IPS-18a (cell line): ENCODE measurements around the gene SLC48A1.
"Not testable (repeated sequence)": the region's sequence is repeated elsewhere in the genome, so short reads cannot be mapped to it uniquely, and the experiment has no call there.

ENCODE experiments used
- H3K27ac ChIP-seq: one replicate; pipeline ENCODE4 v1.5.1; 2013; ENCODE audit warnings: low read length
- H3K27me3 ChIP-seq: one replicate; pipeline ENCODE4 v1.6.1; 2013; ENCODE audit warnings: mild to moderate bottlenecking, low read length; ENCODE audit not compliant: control insufficient read depth, insufficient read depth
- H3K36me3 ChIP-seq: one replicate; pipeline ENCODE4 v1.6.1; 2013; ENCODE audit warnings: low read depth, low read length; ENCODE audit not compliant: control insufficient read depth
- H3K4me1 ChIP-seq: one replicate; pipeline ENCODE4 v1.6.1; 2013; ENCODE audit warnings: low read depth, low read length; ENCODE audit not compliant: control insufficient read depth
- H3K4me3 ChIP-seq: one replicate; pipeline ENCODE4 v1.5.1; 2013; ENCODE audit warnings: low read length
- H3K9ac ChIP-seq: one replicate; pipeline ENCODE4 v1.6.1; 2013; ENCODE audit warnings: mild to moderate bottlenecking, low read length, moderate library complexity
- H3K9me3 ChIP-seq: one replicate; pipeline ENCODE4 v1.6.1; 2013; ENCODE audit warnings: low read depth, low read length; ENCODE audit not compliant: control insufficient read depth

SLC48A1 gene

DNA sequence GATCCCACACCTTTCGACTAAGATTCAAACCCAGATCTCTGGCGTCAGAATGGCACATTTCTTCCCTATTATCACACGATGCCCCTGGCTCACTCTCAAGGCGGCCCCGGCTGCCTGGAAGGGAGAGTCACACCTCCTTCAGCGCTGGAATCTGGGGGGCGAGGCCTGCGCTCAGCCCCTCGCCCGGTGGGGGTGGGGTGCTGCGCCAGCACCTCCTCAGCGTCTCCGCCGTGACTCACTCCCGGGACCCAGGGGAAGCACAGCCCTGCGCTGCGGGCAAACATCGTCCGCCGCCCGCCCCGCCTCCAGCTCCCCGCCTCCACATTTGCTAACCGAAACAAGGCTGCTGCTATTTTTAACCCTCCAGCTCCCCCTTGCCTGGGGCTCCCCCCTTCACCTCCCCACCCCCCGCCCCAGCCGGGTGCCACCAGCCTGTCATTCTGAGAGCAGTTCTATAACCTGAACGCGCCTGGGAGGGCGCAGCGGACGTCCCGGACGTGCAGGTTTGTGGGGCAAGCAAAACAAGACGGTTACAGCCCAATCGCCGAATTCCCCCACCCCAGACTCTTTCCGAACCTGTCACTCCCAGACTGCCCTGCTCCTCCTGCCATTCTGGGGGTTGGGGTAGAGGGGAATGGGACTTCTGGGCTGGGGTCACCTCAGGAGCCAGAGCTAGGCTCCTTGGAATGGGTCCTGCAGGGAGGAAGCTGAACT lies 39.9 kb downstream of the SLC48A1 start:
- Histone ChIP-seq H3K4me1 (peaks cover 72% of the 10 kb centered on the region), H3K9ac (peak overlapping the region; percentile 61), H3K9me3 (no peaks in the 10 kb centered on the region), H3K27me3 (no peaks in the 10 kb centered on the region), H3K36me3 (peaks cover 3% of the 10 kb centered on the region), H3K27ac (peak overlapping the region; percentile 72), H3K4me3 (peak overlapping the region; percentile 59)

DNA sequence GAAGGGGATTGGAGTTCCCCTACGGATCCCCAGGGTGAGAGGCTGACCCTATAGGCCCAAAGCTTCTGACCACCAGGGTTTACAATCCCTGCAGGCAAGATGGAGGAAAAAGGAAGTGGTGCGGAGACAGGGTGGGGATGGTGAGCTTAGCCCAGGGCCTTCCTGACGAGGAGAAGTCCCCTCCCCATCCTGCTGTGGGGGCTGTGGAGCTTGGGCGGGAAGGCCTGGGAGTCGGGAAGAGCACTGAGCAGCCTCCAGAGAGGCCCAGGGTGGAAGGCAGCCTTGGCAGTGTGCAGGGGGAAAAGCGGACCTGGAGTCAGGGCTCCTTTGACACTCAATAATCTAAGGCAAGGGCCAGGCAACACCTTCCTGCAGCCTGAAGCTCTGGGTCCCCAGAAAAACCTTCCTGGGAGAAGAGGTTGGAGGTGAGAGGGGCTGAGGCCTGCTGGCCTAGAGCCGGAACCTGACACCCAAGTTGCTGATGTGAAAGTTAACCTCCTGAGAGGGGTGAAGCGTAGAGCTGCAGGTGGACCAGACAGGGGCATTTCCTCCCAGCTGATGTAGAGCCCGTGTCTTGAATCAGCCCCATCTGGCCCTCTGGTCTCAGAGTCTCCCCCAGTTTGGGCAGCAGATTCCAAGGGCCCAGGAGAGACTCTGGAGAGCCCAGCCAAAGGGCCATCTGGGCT lies 40.6 kb downstream of the SLC48A1 start:
- peaks cover 3% of the 10 kb centered on the region for H3K36me3 ChIP-seq
- H3K4me3 ChIP-seq: peak overlapping the region; percentile 52
- peaks cover 71% of the 10 kb centered on the region for H3K4me1 ChIP-seq
- peak overlapping the region; percentile 40 for H3K9ac ChIP-seq
- H3K27ac ChIP-seq: peak overlapping the region; percentile 17
- H3K9me3 ChIP-seq: no peaks in the 10 kb centered on the region
- H3K27me3 ChIP-seq: no peaks in the 10 kb centered on the region

DNA sequence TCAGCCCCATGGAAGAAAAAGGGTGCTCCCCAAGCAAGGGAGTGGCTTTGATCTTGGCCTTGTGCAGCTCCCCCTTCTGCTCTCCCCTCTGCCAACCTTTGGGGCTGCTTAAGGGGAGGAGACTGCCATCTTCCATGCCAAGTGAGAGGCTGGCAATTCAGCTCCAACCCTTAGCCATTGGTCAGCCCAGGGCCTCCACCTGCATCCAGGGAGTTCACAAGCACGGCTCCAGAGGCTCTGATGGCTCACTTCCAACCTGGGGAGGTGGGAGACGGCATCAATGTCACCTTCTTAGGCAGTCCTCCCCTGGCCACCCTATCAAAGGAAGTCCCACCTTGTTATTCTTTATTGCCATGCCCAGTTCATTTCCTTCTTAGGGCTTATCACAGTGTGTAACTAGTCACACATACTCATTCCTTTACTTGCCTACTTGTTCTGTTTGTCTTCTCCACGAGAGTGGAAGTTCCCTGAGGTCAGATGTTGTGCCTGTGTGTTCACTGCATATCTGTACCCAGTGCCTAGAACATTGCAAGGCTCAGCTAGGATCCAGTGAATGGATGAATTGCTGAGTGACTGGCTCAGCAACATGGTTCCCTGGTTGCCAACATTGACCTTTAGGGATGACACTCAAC lies 41.6 kb downstream of the SLC48A1 start:
- Histone ChIP-seq H3K4me3 (no peak overlapping the region), H3K36me3 (peaks cover 3% of the 10 kb centered on the region), H3K27ac (no peak overlapping the region), H3K9ac (no peak overlapping the region), H3K27me3 (no peaks in the 10 kb centered on the region), H3K4me1 (peaks cover 69% of the 10 kb centered on the region), H3K9me3 (no peaks in the 10 kb centered on the region)

DNA sequence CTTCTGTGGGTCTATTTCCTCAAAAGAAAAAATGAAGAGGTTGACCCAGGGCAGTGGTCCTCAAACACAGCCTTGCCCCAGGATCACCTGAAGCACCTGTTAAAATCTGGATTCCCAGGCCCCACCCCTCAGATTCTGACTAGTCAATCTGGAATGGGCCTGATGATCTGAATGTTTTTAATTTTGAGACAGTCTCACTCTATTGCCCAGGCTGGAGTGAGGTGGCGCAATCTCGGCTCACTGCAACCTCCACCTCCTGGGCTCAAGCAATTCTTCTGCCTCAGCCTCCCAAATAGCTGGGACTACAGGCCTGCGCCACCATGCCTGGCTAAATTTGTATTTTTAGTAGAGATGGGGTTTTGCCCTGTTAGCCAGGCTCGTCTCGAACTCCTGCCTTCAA lies 42.4 kb downstream of the SLC48A1 start:
- not testable (repeated sequence) for H3K9me3 ChIP-seq, H3K4me3 ChIP-seq, H3K9ac ChIP-seq, H3K27ac ChIP-seq, H3K36me3 ChIP-seq, H3K27me3 ChIP-seq
- peaks cover 66% of the 10 kb centered on the region for H3K4me1 ChIP-seq

DNA sequence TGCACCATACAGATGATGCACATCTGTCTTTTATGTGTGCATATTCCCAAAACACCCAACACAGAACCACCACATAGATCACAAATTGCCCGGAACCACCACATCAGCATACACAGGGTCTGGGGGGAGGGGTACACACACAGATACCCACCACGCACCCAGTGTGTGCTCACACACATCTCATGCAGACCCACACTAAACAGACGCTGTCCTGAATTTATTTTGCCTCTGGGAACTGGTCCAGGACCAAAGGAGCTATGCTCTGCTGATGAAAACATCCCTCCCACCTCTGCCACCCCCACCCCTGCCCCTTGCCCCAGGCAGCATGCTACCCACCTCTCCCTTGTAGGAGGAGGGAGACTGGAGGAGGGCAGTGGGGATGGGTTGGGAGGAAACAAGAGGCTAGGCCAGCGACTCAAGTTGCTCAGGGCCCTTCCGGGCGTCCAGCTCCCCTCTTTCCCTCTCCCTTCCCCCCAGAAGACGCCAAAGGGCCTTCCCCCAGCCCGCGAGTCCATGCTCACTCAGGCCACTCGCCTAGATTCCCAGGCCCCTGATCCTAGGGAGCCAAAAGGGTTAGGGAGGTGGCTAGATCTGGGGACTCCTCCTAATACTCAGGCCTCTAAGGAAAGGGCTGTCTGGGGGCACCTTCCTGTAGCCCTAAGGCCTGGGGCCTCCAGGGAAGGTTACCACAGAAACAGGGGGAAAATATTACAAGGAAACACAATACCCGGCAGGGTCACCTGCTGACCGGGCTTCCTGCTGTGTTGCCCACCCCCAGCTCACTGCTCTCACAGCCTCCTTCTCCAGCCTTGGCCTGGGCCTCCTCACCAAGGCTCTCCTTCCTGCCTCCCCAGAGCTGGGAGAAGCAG lies 43.6 kb downstream of the SLC48A1 start:
- Histone ChIP-seq H3K27ac (no peak overlapping the region), H3K4me3 (peak overlapping the region; percentile 3), H3K36me3 (peaks cover 3% of the 10 kb centered on the region), H3K27me3 (peaks cover under 1% of the 10 kb centered on the region), H3K9me3 (no peaks in the 10 kb centered on the region), H3K4me1 (peaks cover 65% of the 10 kb centered on the region), H3K9ac (no peak overlapping the region)

DNA sequence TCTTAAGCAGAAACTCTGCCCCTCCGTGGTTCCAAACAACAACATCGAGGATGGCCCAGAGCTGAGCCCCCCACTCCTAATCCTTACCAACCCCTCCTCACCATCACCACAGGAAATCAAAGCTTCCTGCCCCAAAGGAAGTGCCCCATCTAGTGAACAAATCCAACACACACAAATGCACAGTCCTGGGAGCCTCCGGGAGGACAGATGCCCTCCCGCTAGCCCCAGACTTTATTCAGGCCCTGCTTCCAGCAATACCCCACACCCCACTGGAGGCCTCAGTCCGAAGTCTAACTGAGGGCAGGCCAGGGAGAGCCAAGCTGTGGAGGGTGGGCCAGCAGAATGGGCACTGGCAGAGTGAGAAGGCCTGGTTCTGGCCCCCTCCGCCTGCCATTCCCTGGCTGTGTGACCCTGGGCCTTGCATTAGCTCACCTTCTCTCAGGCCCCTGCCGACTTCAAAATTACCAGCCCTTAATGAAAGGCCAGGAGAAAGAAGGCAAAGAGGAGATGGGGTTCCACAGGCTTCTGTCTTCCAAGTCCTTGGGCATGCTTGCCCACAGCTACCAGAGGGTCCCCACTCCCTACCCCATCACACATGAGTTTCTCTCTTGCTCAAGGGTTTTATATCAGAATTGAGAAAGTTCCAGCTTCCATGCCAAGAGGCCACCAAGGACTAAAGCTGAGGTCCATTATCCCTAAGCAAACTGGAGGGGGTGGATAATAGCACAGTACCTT lies 44.4 kb downstream of the SLC48A1 start:
- no peaks in the 10 kb centered on the region for H3K9me3 ChIP-seq
- no peak overlapping the region for H3K9ac ChIP-seq
- H3K27ac ChIP-seq: no peak overlapping the region
- peak overlapping the region; percentile 3 for H3K4me3 ChIP-seq
- H3K27me3 ChIP-seq: peaks cover 6% of the 10 kb centered on the region
- peaks cover 62% of the 10 kb centered on the region for H3K4me1 ChIP-seq
- H3K36me3 ChIP-seq: peaks cover 3% of the 10 kb centered on the region

DNA sequence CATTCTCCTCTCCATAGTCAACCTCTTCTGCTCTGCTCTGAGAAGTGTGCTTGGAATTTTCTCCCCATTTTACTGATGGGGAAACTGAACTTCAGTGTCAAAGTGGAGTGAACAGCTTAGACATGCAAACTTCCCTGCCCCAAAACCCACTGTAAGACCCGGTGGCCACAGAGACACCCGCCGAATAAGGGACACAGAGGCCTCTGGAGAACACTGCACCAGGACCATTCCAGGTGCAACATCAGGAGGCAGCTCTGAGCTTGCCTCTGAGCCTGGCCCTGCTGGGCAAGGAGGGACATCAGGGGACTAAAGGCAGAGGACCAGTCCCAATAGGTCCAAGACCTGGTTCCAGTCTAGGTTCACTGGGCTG lies 45.0 kb downstream of the SLC48A1 start:
- Histone ChIP-seq H3K27ac (no peak overlapping the region), H3K36me3 (peaks cover 3% of the 10 kb centered on the region), H3K9ac (no peak overlapping the region), H3K9me3 (no peaks in the 10 kb centered on the region), H3K4me3 (no peak overlapping the region), H3K27me3 (peaks cover 6% of the 10 kb centered on the region), H3K4me1 (peaks cover 59% of the 10 kb centered on the region)

DNA sequence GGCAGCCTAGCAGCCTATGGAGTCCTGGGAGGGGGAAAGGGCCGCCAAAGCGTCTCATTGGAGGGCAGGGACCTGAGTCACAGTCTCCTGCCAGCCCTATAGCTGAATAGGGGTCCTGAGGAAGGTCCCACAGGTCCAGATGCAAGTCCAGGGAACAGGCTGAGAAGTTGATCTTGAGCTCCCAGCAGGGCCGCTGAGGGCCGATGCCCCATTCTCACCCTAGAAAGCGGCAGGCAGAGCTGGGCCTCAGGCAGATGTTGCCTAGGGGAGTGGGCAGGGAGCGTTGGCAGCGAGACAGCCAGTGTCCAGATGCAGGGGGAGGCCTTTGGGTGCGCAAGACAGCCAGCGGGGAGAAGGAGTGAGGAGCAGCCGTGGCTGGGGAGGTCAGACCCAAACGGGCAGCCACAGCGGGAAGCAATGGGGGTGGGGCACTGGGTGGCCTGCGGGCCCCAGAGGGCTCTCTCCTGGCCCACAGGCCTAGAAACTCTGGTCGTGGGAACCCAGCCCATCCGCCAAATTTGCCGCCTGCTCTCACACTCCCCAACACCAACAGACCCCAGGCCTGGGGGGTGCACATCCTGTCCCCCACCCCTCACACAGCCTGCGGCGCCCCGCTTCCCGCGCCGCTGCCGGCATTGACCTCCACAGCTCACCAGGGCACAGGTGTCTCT lies 45.6 kb downstream of the SLC48A1 start:
- peaks cover 6% of the 10 kb centered on the region for H3K27me3 ChIP-seq
- H3K9me3 ChIP-seq: no peaks in the 10 kb centered on the region
- peak overlapping the region; percentile 73 for H3K4me3 ChIP-seq
- H3K9ac ChIP-seq: peak overlapping the region; percentile 44
- peaks cover 3% of the 10 kb centered on the region for H3K36me3 ChIP-seq
- H3K4me1 ChIP-seq: peaks cover 53% of the 10 kb centered on the region
- H3K27ac ChIP-seq: no peak overlapping the region

DNA sequence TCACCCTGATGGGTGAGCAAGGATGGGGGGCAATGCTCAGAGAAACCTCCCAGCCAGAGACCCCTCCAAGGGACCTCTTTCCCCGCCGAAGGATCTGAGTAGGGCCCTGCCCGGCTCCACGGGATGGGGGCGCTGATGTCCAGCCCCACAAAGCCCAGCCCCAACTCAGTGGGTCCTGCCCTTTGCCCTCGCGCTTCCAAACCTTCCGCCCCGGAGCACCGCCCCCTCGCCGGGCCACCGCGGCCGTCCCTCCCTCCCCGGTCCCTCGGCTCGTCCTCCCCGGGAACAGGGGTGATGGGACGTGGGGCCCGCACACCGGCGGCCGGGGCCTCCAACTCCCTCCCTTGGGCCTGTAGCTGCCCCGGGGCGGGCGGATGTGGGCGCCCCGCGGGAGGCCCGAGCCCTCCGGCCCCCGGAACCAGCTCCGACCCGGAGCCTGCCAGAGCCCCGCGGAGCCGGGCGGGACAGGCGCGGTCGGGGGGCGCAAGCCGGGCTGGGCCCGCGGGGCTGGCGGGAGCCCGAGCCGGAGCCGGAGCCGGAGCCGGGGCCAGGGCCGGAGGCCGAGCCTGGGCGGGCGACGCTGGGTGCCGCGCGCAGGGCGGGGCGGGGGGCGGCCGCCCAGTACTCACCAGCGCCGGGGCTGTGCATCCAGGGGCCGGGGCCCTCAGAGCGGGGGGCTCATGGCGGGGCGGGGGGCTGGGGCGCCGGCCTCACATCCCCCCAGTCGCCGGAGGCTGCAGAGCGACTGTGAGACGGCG lies 46.3 kb downstream of the SLC48A1 start:
- Histone ChIP-seq H3K4me3 (peak overlapping the region; percentile 73), H3K9me3 (no peaks in the 10 kb centered on the region), H3K27ac (no peak overlapping the region), H3K27me3 (peaks cover 6% of the 10 kb centered on the region), H3K4me1 (peaks cover 46% of the 10 kb centered on the region), H3K36me3 (peaks cover under 1% of the 10 kb centered on the region), H3K9ac (peak overlapping the region; percentile 95)
